Muscle of arm (tissue), 12 donors: Measurements from ENCODE around the gene MAP2K5. TPM values are rescaled to one million over a fixed set of nuclear protein-coding genes. Genes with fewer than 3 reads are reported as not detected.

Experiments
- DNase-seq: peaks from one replicate; pipeline ENCODE4 v3.0.0-alpha.2; 2013
- polyA plus RNA-seq, 12 donors: library from polyadenylated mRNA; unstranded; fragments of 120-200 nt; gene quantifications; one replicate each; pipeline ENCODE4 v1.2.1, GENCODE V29; 2013; ENCODE audit not compliant: insufficient read length in 12 of 12

The MAP2K5 gene
- polyA plus RNA-seq, 12 donors: 4.5 to 26.2 (median 20.2) TPM; not detected in 1

DNA sequence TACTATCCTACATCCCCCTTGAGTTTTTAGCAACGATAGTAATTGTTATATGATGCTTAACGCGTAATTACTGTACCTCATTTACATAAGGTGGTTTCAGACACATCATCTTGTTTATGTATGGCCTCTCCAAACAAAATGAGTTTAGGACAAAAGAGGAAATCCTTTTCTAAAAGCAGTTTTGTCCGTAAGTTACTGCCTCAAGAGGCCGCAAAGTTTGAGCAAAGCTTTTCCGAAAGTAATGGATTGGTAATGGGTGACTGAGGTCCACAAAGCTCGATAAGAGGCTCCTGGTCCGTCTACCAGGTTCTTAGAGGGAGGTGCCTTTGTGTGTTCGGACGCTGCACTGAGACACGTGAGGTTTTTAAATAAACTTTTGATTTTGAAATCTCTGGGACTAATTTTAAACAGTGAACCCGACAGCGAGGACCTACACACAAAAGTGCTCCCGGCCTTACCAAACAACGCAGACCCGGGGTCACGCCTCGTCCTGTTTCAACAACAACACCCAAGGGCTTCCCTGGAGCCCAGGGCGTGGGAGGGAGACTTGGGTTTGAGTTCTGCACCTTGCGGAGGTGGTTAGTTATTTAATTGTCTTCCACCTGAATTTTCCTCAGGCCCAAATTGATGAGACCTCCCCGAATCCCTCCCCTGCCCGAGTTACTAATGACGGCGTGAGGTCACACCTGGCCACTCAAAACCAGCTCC lies 22.0 kb upstream of the MAP2K5 start:
- DNase-seq: no peak

- DNase-seq: peak; percentile 83
Measured at GRCh38 chr15:67521029-67521782, 21.3 kb upstream of the MAP2K5 start, which contains the start of gene C15orf61. C15orf61 (plus strand) TSS chr15:67521131; CDS start chr15:67521249, 118 bp downstream.

GRCh38 chr15:67521783-67522568 lies 20.5 kb upstream of the MAP2K5 start:
- peak; percentile 66 for DNase-seq

- no peak for DNase-seq
Measured at GRCh38 chr15:67523330-67523729, 19.2 kb upstream of the MAP2K5 start.

- DNase-seq: no peak
Measured at GRCh38 chr15:67524235-67524634, 18.3 kb upstream of the MAP2K5 start.

- DNase-seq: no peak
Measured at GRCh38 chr15:67528513-67528912, 14.0 kb upstream of the MAP2K5 start.

DNA sequence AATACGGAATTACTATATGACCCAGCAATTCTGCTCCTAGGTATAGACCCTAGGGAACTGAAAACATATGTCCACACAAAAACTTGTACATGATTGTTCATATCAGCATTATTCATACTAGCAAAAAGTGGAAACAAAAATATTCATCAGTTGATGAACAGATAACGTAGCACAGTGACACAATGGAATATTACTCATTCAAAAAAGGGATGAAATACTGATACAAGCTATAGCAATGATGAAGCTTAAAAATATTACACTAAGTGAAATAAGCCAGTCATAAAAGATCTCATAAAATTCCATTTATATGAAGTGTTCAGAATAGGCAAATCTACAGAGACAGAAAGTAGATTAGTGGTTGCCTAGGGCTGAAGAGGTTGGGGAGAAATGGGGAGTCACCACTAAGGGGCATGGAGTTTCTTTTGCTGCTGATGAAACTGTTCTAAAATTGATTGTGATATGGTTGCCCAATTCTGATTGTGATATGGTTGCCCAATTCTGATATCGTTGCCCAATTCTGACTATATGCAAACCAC lies 11.1 kb upstream of the MAP2K5 start:
- DNase-seq: no peak

DNA sequence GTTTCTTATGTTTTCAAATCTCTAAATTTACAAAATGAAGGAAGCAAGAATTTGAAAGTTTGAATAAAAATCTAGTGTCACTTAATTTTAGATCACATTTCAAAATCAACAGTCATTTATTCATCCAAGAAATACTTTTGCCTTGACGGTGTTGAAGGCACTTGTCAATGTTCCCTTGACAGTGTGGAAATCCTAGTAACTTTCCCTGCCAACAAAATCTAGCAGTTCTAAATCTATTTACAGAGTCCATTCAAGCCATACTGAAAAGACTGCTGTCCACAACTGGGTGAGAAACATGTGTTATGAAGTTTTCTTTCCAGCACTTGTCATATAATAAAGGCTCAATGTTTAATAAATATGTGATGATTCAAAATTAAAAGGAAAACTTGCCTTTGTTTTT lies 8.6 kb upstream of the MAP2K5 start:
- DNase-seq: no peak

DNA sequence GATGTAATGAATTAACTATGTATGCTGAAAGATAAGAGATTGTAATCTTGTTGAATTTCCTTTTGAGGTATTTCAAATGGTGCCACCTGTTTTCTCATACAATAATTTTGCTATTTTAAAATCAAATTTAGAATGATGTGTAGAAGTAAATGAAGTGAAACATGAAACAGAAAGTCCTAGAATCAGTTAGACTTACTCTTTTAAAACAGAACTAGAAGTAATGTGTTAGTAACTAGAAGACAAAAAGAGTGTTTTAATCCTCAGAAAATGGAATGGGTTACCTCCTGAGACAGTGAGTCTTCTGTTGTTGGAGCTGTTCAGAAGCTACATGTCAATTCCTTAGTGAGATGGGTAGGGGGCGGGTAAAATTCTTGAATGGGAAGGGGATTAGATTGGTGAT lies 8.1 kb upstream of the MAP2K5 start:
- no peak for DNase-seq

- DNase-seq: no peak
Measured at GRCh38 chr15:67537771-67538170, 4.7 kb upstream of the MAP2K5 start.

GRCh38 chr15:67543348-67543718 lies 830 bp downstream of the MAP2K5 start:
- DNase-seq: no peak

GRCh38 chr15:67544475-67544874 lies 2.0 kb downstream of the MAP2K5 start:
- no peak for DNase-seq

- no peak for DNase-seq
Measured at GRCh38 chr15:67545864-67546263, 3.4 kb downstream of the MAP2K5 start.

DNA sequence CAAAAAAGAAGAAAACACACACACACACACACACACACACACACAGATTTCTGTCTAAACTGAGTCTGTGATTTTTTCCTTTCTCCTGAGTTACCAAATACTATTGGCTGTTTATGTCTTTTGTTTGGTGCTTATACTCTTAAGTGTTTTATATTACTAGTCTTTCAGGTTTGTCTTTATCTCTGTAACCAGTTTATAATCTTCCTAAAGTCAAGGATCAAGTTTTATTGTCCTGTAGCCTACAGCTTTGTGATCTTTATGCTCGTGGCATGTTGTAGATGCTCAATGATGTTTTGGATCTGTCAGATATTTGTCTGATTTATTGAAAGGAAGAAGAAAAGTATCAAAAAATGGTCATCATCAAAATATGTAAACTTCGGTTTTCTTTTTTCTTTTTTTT lies 4.6 kb downstream of the MAP2K5 start:
- DNase-seq: no peak

GRCh38 chr15:67547836-67548235 lies 5.3 kb downstream of the MAP2K5 start:
- no peak for DNase-seq

DNA sequence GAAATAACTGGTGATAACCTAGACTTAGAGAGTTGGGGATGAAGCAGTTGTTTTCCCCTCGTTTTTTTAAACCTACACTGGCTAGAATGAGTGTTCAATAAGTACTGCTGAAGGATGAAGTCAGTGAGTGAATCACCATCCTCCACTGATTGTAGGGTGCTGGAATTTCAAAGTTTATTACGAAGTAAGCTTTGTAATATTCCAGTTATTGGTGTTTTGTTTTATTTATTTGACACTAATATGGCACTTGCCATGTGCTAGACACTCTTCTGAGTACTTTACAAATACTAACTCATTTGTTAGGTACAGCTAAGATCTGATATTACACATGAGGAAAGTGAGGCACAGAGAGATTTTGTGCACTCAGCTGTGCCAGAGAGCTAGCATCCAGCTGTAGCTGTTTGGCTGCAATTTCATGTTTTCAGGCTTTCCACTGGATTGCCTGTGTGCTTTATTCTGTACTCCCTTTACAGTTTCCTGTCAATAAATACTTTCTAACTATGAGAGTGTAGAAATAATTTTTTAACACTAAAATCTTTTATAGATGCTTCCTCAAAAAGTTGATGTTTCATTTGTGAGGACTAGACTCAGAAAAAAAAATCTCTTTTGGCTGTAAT lies 5.8 kb downstream of the MAP2K5 start:
- DNase-seq: peak; percentile 40

GRCh38 chr15:67548862-67549651 lies 6.6 kb downstream of the MAP2K5 start:
- DNase-seq: peak; percentile 25

GRCh38 chr15:67549736-67550135 lies 7.2 kb downstream of the MAP2K5 start:
- DNase-seq: no peak

- no peak for DNase-seq
Measured at GRCh38 chr15:67550522-67550921, 8.0 kb downstream of the MAP2K5 start.

GRCh38 chr15:67551207-67551743 lies 8.8 kb downstream of the MAP2K5 start:
- DNase-seq: no peak

DNA sequence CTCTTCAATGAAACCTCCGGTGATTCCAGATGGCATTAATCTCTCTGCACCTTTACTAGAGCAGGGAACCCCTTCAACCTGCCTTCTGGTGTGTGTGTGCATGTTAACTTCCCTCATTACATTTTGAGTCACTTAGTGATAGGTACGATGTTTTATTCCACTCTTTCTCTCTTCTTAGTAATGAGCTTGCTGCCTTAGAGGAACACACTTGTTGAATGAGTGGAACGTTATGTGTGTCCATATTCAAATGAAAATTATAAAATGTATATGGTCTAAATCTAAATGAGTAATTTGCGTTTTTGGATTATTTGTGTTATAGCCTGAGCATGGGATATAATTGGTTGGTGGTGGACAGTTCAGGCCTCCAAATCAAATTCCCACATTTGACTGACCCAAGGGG lies 12.1 kb downstream of the MAP2K5 start:
- DNase-seq: no peak
